PFSK-1 (cell line): ENCODE data around the gene TJP2.

ENCODE experiments used
- FOXP2 ChIP-seq: optimal IDR thresholded peaks from 2 replicates; pipeline ENCODE3; 2011; ENCODE audit warnings: borderline replicate concordance, control low read depth, inconsistent platforms; ENCODE audit not compliant: insufficient read depth; ENCODE audit errors: extremely low read length, extremely low read depth
- POLR2AphosphoS5 ChIP-seq: IDR thresholded peaks from 2 replicates; pipeline ENCODE4 v1.6.1; 2012; ENCODE audit warnings: low read depth, mild to moderate bottlenecking, control low read depth, low read length, moderate library complexity
- REST ChIP-seq, 2 experiments: IDR thresholded peaks; 2 replicates each; pipeline versions ENCODE4 v1.6.1 to v1.8.0; 2011 to 2012; ENCODE audit warnings: low read depth in 2 of 2, low read length in 2 of 2, control low read depth in 1 of 2, inconsistent platforms in 1 of 2, mild to moderate bottlenecking in 1 of 2, moderate library complexity in 1 of 2; ENCODE audit not compliant: insufficient read depth in 1 of 2
- TAF1 ChIP-seq: IDR thresholded peaks from 2 replicates; pipeline ENCODE4 v1.6.1; 2012; ENCODE audit warnings: low read length, control low read depth, borderline replicate concordance; ENCODE audit not compliant: insufficient read depth

GRCh38 chr9:69190863-69191181 is 16.7 kb downstream of the TJP2 start:
- TF ChIP-seq POLR2AphosphoS5 (no peak), REST (IDR thresholded peaks at IDR 0.05; ENCODE audit: insufficient read depth in 1 of 2, low read depth in 2 of 2, low read length in 2 of 2) (no peak), TAF1 (no peak), FOXP2 (no peak)
